IPS-18a (cell line): ENCODE results near the gene KATNAL2.

Experiments used
- H3K27ac ChIP-seq: one replicate; pipeline ENCODE4 v1.5.1; 2013; ENCODE audit warnings: low read length
- H3K27me3 ChIP-seq: one replicate; pipeline ENCODE4 v1.6.1; 2013; ENCODE audit warnings: mild to moderate bottlenecking, low read length; ENCODE audit not compliant: control insufficient read depth, insufficient read depth
- H3K36me3 ChIP-seq: one replicate; pipeline ENCODE4 v1.6.1; 2013; ENCODE audit warnings: low read depth, low read length; ENCODE audit not compliant: control insufficient read depth
- H3K4me1 ChIP-seq: one replicate; pipeline ENCODE4 v1.6.1; 2013; ENCODE audit warnings: low read depth, low read length; ENCODE audit not compliant: control insufficient read depth
- H3K4me3 ChIP-seq: one replicate; pipeline ENCODE4 v1.5.1; 2013; ENCODE audit warnings: low read length
- H3K9ac ChIP-seq: one replicate; pipeline ENCODE4 v1.6.1; 2013; ENCODE audit warnings: mild to moderate bottlenecking, low read length, moderate library complexity
- H3K9me3 ChIP-seq: one replicate; pipeline ENCODE4 v1.6.1; 2013; ENCODE audit warnings: low read depth, low read length; ENCODE audit not compliant: control insufficient read depth

Gene KATNAL2

DNA sequence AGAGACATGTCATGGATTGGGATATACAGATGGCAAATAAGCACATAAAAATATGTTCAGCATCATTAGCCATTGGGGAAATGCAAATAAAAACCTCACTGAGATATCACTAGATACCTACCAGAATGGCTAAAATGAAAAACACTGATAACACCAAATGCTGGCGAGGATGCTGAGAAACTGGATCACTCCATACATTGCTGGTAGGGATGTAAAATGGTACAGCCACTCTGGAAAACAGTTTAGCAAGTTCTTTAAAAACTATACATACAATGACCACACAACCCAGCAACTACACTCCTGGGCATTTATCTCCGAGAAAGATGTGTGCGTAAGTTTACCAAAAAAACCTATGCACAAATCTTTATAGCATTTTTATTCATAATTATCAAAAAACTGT, 14.0 kb upstream of the KATNAL2 start:
- no peak overlapping the region for H3K9ac ChIP-seq
- H3K4me3 ChIP-seq = no peak overlapping the region
- H3K27me3 ChIP-seq = no peaks in the 10 kb centered on the region
- H3K9me3 ChIP-seq = no peaks in the 10 kb centered on the region
- H3K27ac ChIP-seq = no peak overlapping the region
- peaks cover 12% of the 10 kb centered on the region for H3K4me1 ChIP-seq
- H3K36me3 ChIP-seq = peaks cover 4% of the 10 kb centered on the region

GRCh38 chr18:46909497-46909896, 7.9 kb upstream of the KATNAL2 start:
- Histone ChIP-seq H3K27ac (no peak overlapping the region), H3K27me3 (no peaks in the 10 kb centered on the region), H3K4me1 (peaks cover 25% of the 10 kb centered on the region), H3K4me3 (no peak overlapping the region), H3K36me3 (no peaks in the 10 kb centered on the region), H3K9me3 (no peaks in the 10 kb centered on the region), H3K9ac (no peak overlapping the region)

- Histone ChIP-seq H3K4me1 (peaks cover 38% of the 10 kb centered on the region), H3K4me3 (no peak overlapping the region), H3K9ac (no peak overlapping the region), H3K9me3 (no peaks in the 10 kb centered on the region), H3K27ac (no peak overlapping the region), H3K27me3 (no peaks in the 10 kb centered on the region), H3K36me3 (no peaks in the 10 kb centered on the region)
Measured at GRCh38 chr18:46910856-46911255, 6.5 kb upstream of the KATNAL2 start.

GRCh38 chr18:46915800-46916550, 1.4 kb upstream of the KATNAL2 start:
- H3K27me3 ChIP-seq = no peaks in the 10 kb centered on the region
- H3K9me3 ChIP-seq = no peaks in the 10 kb centered on the region
- H3K4me3 ChIP-seq = peak overlapping the region; percentile 97
- no peaks in the 10 kb centered on the region for H3K36me3 ChIP-seq
- no peak overlapping the region for H3K27ac ChIP-seq
- H3K9ac ChIP-seq = peak overlapping the region; percentile 89
- peaks cover 42% of the 10 kb centered on the region for H3K4me1 ChIP-seq

GRCh38 chr18:46916551-46917107, 773 bp upstream of the KATNAL2 start:
- no peaks in the 10 kb centered on the region for H3K9me3 ChIP-seq
- peak overlapping the region; percentile 89 for H3K9ac ChIP-seq
- H3K4me1 ChIP-seq = peaks cover 42% of the 10 kb centered on the region
- no peaks in the 10 kb centered on the region for H3K27me3 ChIP-seq
- H3K4me3 ChIP-seq = peak overlapping the region; percentile 97
- H3K27ac ChIP-seq = peak overlapping the region; percentile 68
- H3K36me3 ChIP-seq = no peaks in the 10 kb centered on the region

GRCh38 chr18:46917803-46918600, 600 bp downstream of the KATNAL2 start:
- H3K9me3 ChIP-seq = no peaks in the 10 kb centered on the region
- H3K27me3 ChIP-seq = no peaks in the 10 kb centered on the region
- peaks cover 38% of the 10 kb centered on the region for H3K4me1 ChIP-seq
- H3K9ac ChIP-seq = peak overlapping the region; percentile 89
- H3K4me3 ChIP-seq = peak overlapping the region; percentile 97
- peak overlapping the region; percentile 33 for H3K27ac ChIP-seq
- no peaks in the 10 kb centered on the region for H3K36me3 ChIP-seq

- H3K27ac ChIP-seq = no peak overlapping the region
- H3K9ac ChIP-seq = no peak overlapping the region
- H3K9me3 ChIP-seq = no peaks in the 10 kb centered on the region
- H3K27me3 ChIP-seq = no peaks in the 10 kb centered on the region
- peaks cover 17% of the 10 kb centered on the region for H3K4me1 ChIP-seq
- no peak overlapping the region for H3K4me3 ChIP-seq
- no peaks in the 10 kb centered on the region for H3K36me3 ChIP-seq
Measured at GRCh38 chr18:46920067-46920466, 2.7 kb downstream of the KATNAL2 start.

GRCh38 chr18:46920653-46921052, 3.3 kb downstream of the KATNAL2 start:
- Histone ChIP-seq H3K9ac (no peak overlapping the region), H3K27ac (no peak overlapping the region), H3K4me1 (peaks cover 11% of the 10 kb centered on the region), H3K4me3 (no peak overlapping the region), H3K9me3 (no peaks in the 10 kb centered on the region), H3K27me3 (no peaks in the 10 kb centered on the region), H3K36me3 (no peaks in the 10 kb centered on the region)

- Histone ChIP-seq H3K27me3 (no peaks in the 10 kb centered on the region), H3K27ac (no peak overlapping the region), H3K4me3 (no peak overlapping the region), H3K4me1 (no peaks in the 10 kb centered on the region), H3K36me3 (no peaks in the 10 kb centered on the region), H3K9ac (no peak overlapping the region), H3K9me3 (no peaks in the 10 kb centered on the region)
Measured at GRCh38 chr18:46939337-46939963, 22.0 kb downstream of the KATNAL2 start.

- Histone ChIP-seq H3K9ac (no peak overlapping the region), H3K27me3 (no peaks in the 10 kb centered on the region), H3K9me3 (no peaks in the 10 kb centered on the region), H3K4me1 (no peaks in the 10 kb centered on the region), H3K4me3 (no peak overlapping the region), H3K36me3 (no peaks in the 10 kb centered on the region), H3K27ac (no peak overlapping the region)
Measured at GRCh38 chr18:46939998-46940571, 22.7 kb downstream of the KATNAL2 start.

DNA sequence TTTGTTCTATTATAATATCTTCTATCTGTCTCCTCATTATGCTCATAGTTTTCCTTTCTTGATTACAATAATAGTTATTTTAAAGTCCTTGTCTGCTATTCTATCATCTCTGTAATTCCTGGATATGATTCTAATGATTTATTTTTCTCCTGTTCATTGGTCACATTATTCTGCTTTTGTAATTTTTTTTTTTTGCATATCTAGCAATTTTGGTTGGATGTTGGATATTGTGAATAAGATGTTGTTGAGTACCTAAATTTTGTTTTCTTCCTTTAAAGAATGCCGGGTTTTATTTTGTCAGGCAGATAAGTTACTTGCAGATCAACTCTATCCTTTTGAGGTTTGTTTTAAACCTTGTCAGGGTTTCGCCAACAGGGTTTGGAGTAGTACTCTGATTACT, 25.2 kb downstream of the KATNAL2 start:
- Histone ChIP-seq H3K27ac (no peak overlapping the region), H3K27me3 (no peaks in the 10 kb centered on the region)

More for the DNA sequence above, 25.2 kb downstream of the KATNAL2 start:
- Histone ChIP-seq H3K4me1 (no peaks in the 10 kb centered on the region), H3K9me3 (no peaks in the 10 kb centered on the region), H3K36me3 (no peaks in the 10 kb centered on the region), H3K4me3 (no peak overlapping the region), H3K9ac (no peak overlapping the region)
